Osteocyte (in vitro differentiated cells): ENCODE measurements around the gene CD2AP. TPM values are rescaled to one million over a fixed set of nuclear protein-coding genes. Genes with fewer than 3 reads are reported as not detected.

Experiments
- DNase-seq: peaks from one replicate; pipeline ENCODE4 v3.0.0; 2021; ENCODE audit warnings: mixed read lengths; ENCODE audit not compliant: unreplicated experiment; ENCODE audit errors: extremely low spot score
- H3K27ac Mint-ChIP-seq: one replicate; pipeline ENCODE4 v1.8.0; 2021; ENCODE audit warnings: mild to moderate bottlenecking, mixed read lengths; ENCODE audit not compliant: unreplicated experiment
- H3K27me3 Mint-ChIP-seq: one replicate; pipeline ENCODE4 v1.8.0; 2021; ENCODE audit warnings: mixed read lengths; ENCODE audit not compliant: unreplicated experiment
- H3K36me3 Mint-ChIP-seq: one replicate; pipeline ENCODE4 v1.8.0; 2021; ENCODE audit warnings: mixed read lengths; ENCODE audit not compliant: unreplicated experiment
- H3K4me1 Mint-ChIP-seq: one replicate; pipeline ENCODE4 v1.8.0; 2021; ENCODE audit warnings: mixed read lengths; ENCODE audit not compliant: unreplicated experiment
- H3K4me3 Mint-ChIP-seq: one replicate; pipeline ENCODE4 v1.8.0; 2021; ENCODE audit warnings: mild to moderate bottlenecking, moderate library complexity, mixed read lengths; ENCODE audit not compliant: unreplicated experiment
- H3K9me3 Mint-ChIP-seq: one replicate; pipeline ENCODE4 v1.8.0; 2021; ENCODE audit warnings: mixed read lengths; ENCODE audit not compliant: unreplicated experiment
- total RNA-seq: library from RNA; stranded (reverse); gene quantifications from 2 replicates; pipeline ENCODE4 v1.2.1, GENCODE V29; 2021
- TF ChIP-seq, protein P1 (sequence below): fragments of 200-600 bp; sonication (generic); IDR thresholded peaks from 2 replicates; pipeline ENCODE4 v1.5.0; 2021; ENCODE audit warnings: antibody characterized with exemption, mild to moderate bottlenecking, moderate library complexity

CD2AP gene
- total RNA-seq, 1 donor from 2014 or later: 18.1 TPM

DNA sequence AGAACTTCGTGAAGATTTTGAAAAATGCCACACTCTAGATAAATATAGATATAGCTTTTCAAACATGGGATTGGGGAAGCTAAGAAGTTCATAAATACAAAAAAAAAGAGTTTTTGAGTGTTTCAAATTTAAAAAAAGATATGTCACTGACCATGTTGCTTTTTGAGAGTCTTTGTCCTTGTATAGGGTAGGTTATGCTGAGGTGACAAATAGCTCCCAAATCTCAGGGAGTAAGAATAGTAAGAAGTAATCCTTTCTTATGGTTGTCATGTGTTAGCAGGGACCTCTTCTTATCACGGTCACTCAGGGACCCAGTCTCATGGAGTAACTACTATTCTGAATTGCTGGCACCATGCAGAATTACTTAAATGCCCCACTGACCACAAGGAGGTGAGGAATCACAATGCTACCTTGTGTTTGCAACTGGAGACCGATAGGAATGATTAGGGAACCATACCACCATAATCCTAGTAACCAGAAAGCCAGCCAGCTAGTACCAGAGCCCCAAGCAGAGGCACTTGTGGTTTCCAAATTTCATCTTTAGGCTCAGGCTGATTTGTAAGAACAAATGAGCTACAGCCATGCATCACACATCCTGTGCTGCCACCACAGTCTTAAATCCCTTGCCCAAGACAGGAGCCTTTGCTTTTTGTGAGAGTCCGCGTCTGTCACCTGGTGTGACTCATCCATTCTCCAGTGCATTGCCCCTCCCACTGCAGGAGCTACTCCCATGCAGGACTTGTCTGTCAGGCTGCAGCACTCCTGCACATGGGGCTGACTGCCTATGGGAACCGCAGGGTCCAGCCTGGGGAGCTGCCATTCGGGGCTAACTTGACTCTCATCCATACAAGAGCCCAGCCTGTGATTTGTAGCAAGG, 178.4 kb downstream of the CD2AP start:
- Mint-ChIP-seq H3K27me3 (peaks cover 2% of the 10 kb centered on the region), H3K27ac (no peak overlapping the region), H3K36me3 (no peaks in the 10 kb centered on the region), H3K4me3 (no peak overlapping the region), H3K4me1 (no peaks in the 10 kb centered on the region), H3K9me3 (no peaks in the 10 kb centered on the region)
- TF ChIP-seq, protein P1, sequence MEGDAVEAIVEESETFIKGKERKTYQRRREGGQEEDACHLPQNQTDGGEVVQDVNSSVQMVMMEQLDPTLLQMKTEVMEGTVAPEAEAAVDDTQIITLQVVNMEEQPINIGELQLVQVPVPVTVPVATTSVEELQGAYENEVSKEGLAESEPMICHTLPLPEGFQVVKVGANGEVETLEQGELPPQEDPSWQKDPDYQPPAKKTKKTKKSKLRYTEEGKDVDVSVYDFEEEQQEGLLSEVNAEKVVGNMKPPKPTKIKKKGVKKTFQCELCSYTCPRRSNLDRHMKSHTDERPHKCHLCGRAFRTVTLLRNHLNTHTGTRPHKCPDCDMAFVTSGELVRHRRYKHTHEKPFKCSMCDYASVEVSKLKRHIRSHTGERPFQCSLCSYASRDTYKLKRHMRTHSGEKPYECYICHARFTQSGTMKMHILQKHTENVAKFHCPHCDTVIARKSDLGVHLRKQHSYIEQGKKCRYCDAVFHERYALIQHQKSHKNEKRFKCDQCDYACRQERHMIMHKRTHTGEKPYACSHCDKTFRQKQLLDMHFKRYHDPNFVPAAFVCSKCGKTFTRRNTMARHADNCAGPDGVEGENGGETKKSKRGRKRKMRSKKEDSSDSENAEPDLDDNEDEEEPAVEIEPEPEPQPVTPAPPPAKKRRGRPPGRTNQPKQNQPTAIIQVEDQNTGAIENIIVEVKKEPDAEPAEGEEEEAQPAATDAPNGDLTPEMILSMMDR: no peak
- no peak for DNase-seq

DNA sequence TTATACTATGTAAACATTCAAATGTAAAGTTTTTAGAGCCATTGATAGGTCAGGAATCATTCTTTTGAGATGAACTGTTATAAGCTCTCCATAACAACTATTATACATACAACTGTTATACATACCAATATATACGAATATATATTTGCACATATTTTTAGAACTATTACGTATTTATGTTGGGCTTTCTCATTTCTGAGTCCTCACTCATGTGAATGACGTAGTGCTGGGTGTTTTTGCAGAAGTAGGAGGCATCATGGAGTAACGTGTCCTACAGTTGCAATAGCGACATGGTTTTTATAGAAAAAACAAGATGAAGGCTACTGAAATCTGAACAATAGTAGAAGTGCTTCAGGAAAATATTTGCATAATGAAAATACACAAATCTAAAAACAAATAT, 184.4 kb downstream of the CD2AP start:
- H3K27me3 Mint-ChIP-seq: peaks cover 8% of the 10 kb centered on the region

DNA sequence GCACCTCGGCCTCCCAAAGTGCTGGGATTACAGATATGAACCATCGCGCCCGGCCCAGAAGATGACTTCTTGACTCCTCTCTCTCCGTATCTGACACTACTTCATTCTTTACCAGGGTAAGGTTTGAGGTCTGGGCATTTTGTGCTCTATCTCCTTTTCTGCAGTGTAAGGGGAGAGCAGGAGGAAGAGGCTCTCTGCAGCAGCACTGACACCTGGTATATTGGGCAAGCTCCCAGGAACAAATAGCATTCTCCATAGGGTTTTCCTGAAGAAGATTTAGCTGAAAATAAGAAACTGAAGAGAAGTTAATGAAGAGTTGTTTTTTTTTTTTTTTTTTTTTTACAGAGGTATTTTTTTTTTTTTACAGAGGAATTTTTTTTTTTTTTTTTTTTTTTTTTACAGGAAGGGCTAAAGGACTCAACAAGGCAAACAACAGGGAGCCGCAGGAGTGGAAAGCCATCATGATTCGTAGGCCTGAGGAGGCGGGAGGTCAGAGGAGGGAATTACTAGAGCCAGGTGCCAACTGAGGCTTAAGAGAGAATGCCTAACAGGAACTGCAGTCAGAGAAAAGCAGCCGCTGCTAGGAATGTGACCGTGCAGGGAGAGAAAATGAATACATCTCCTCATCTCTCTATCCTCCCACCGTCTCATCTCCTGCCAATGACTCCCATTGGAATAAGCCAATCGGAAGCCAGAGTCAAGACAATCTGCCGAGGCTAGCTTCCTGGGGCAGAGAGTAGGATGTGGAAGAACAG, 186.1 kb downstream of the CD2AP start:
- no peak overlapping the region for H3K4me3 Mint-ChIP-seq

More for the DNA sequence above, 184.4 kb downstream of the CD2AP start:
- TF ChIP-seq, protein P1: no peak
- no peaks in the 10 kb centered on the region for H3K36me3 Mint-ChIP-seq
- H3K27ac Mint-ChIP-seq: no peak overlapping the region
- H3K4me1 Mint-ChIP-seq: no peaks in the 10 kb centered on the region
- H3K9me3 Mint-ChIP-seq: no peaks in the 10 kb centered on the region
- DNase-seq: no peak
- no peak overlapping the region for H3K4me3 Mint-ChIP-seq

DNA sequence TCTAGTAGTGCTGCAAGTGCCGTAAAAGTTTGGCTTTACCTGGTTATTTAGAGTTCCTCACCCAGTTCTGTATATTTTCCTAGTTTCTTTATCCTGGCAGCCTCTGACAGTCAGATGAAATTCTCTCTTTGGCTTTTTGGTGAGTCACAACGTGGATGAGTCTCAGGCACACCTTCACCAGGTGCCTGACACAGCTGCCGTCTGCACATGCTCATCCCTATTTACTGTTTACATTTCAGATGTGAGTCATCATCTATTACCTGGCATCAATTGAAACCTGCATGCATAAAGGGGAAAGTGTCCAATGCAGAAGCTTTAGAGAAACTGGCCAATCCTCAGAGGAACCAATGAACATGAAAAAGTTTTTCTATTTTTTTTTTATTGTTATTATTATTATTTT, 187.5 kb downstream of the CD2AP start:
- H3K27ac Mint-ChIP-seq: no peak overlapping the region
- H3K27me3 Mint-ChIP-seq: peaks cover 5% of the 10 kb centered on the region
- DNase-seq: no peak
- peaks cover 9% of the 10 kb centered on the region for H3K4me1 Mint-ChIP-seq
- H3K9me3 Mint-ChIP-seq: no peaks in the 10 kb centered on the region
- no peaks in the 10 kb centered on the region for H3K36me3 Mint-ChIP-seq
- TF ChIP-seq, protein P1: no peak
- no peak overlapping the region for H3K4me3 Mint-ChIP-seq

More for the DNA sequence above, 186.1 kb downstream of the CD2AP start:
- TF ChIP-seq, protein P1: no peak
- Mint-ChIP-seq H3K4me1 (no peaks in the 10 kb centered on the region), H3K36me3 (no peaks in the 10 kb centered on the region), H3K27ac (no peak overlapping the region), H3K9me3 (no peaks in the 10 kb centered on the region), H3K27me3 (peaks cover 5% of the 10 kb centered on the region)
- DNase-seq: no peak
